Uterus (tissue), 4 donors: Measurements from ENCODE around the gene RPL36. TPM values are rescaled to one million over a fixed set of nuclear protein-coding genes. Genes with fewer than 3 reads are reported as not detected.

ENCODE experiments used
- DNase-seq, 2 donors: peaks; one replicate each; pipeline ENCODE4 v3.0.0-alpha.2; 2019 to 2020
- H3K27ac ChIP-seq, 2 donors: fragments of 200-600 bp; sonication (generic); 1 replicate in 1 of 2; 2 replicates in 1 of 2; pipeline ENCODE4 v1.5.1; 2016 to 2018
- H3K27me3 ChIP-seq, 2 donors: fragments of 200-600 bp; sonication (generic); one replicate each; pipeline ENCODE4 v1.5.1; 2018 to 2019; ENCODE audit warnings: control low read depth in 1 of 2
- H3K36me3 ChIP-seq, 2 donors: fragments of 200-600 bp; sonication (generic); one replicate each; pipeline ENCODE4 v1.5.1; 2019; ENCODE audit warnings: control low read depth in 1 of 2
- H3K4me1 ChIP-seq, 2 donors: fragments of 200-600 bp; sonication (generic); one replicate each; pipeline ENCODE4 v1.5.1; 2018 to 2019; ENCODE audit warnings: control low read depth in 1 of 2
- H3K4me3 ChIP-seq, 2 donors: fragments of 200-600 bp; sonication (generic); 1 replicate in 1 of 2; 2 replicates in 1 of 2; pipeline ENCODE4 v1.5.1; 2018 to 2019; ENCODE audit warnings: mild to moderate bottlenecking in 1 of 2
- H3K9me3 ChIP-seq, 2 donors: fragments of 200-600 bp; sonication (generic); one replicate each; pipeline ENCODE4 v1.5.1; 2019; ENCODE audit warnings: control low read depth in 1 of 2
- POLR2A ChIP-seq, 2 donors: fragments of 450-650 bp; IDR thresholded peaks; one replicate each; pipeline ENCODE4 v1.6.1; 2016; ENCODE audit warnings: antibody characterized with exemption in 2 of 2, mild to moderate bottlenecking in 1 of 2, moderate library complexity in 1 of 2
- intact Hi-C: fragments of 100-400 bp; cut with DNase I; formaldehyde crosslinking; loops from one replicate; pipeline ENCODE4 v1.15.1; 2023; ENCODE audit warnings: low total_unique reads
- total RNA-seq, 4 donors: library from RNA; depleted of rRNA in 3 of 4; stranded (reverse); fragments of >200 nt in 3 of 4; gene quantifications; one replicate each; pipeline versions ENCODE4 v1.1.0 to v1.2.4, GENCODE V29; 2014 to 2023
- TF ChIP-seq, protein P1 (sequence below), 4 experiments: fragments of 200-600 bp in 2 of 4; fragments of 450-650 bp in 2 of 4; sonication (generic) in 2 of 4; IDR thresholded peaks; one replicate each; pipeline ENCODE4 v1.5.1; 2016 to 2019; ENCODE audit warnings: antibody characterized with exemption in 4 of 4, mild to moderate bottlenecking in 2 of 4, moderate library complexity in 1 of 4
- donor health status: DM: yes; HTN: yes; CAD: no.

The RPL36 gene
- total RNA-seq, 4 donors from 2014 or later = 269 to 1,645 (median 565) TPM

DNA sequence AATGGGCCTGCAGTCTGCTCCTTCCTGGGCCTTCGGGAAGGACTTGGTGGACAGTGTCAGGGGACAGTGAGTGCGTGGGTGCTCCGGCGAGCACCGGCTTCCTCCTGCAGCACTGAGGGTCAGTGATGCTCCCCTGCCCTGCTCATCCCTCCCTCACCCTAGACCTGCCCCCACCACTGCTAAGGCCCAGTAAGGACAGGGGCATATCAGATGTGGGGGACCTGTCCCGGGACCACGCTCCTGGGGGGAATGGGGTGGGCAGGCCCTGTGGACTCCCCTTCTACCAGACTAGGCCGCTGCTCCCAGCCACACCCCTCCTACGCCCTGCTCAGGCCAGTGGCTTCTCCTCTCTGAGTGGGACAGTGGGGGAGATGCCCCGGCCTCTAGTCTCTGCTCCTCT is 13.0 kb upstream of the RPL36 start:
- Histone ChIP-seq H3K27me3 (no peaks in the 10 kb centered on the region), H3K4me3 (no peak overlapping the region), H3K36me3 (no peaks in the 10 kb centered on the region), H3K27ac (no peak overlapping the region), H3K9me3 (no peaks in the 10 kb centered on the region), H3K4me1 (peaks cover 0 to 3% of the 10 kb centered on the region in 2 donors)
- intact Hi-C loops = loop anchor here (10.0 kb wide), 1 partner anchor 52 kb away; the partner anchor contains the start of genes SAFB and SAFB2
- no peak for TF ChIP-seq POLR2A (IDR thresholded peaks at IDR 0.05)
- no peak for DNase-seq

GRCh38 chr19:5677580-5677979 is 12.5 kb upstream of the RPL36 start:
- Histone ChIP-seq H3K27ac (no peak overlapping the region), H3K4me1 (peaks cover 0 to 3% of the 10 kb centered on the region in 2 donors), H3K27me3 (no peaks in the 10 kb centered on the region), H3K9me3 (no peaks in the 10 kb centered on the region), H3K4me3 (no peak overlapping the region), H3K36me3 (no peaks in the 10 kb centered on the region)
- intact Hi-C loops = loop anchor here (10.0 kb wide), 1 partner anchor 53 kb away; the partner anchor contains the start of genes SAFB and SAFB2
- no peak for DNase-seq
- TF ChIP-seq, protein P1, sequence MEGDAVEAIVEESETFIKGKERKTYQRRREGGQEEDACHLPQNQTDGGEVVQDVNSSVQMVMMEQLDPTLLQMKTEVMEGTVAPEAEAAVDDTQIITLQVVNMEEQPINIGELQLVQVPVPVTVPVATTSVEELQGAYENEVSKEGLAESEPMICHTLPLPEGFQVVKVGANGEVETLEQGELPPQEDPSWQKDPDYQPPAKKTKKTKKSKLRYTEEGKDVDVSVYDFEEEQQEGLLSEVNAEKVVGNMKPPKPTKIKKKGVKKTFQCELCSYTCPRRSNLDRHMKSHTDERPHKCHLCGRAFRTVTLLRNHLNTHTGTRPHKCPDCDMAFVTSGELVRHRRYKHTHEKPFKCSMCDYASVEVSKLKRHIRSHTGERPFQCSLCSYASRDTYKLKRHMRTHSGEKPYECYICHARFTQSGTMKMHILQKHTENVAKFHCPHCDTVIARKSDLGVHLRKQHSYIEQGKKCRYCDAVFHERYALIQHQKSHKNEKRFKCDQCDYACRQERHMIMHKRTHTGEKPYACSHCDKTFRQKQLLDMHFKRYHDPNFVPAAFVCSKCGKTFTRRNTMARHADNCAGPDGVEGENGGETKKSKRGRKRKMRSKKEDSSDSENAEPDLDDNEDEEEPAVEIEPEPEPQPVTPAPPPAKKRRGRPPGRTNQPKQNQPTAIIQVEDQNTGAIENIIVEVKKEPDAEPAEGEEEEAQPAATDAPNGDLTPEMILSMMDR (IDR thresholded peaks at IDR 0.05) = no peak
- no peak for TF ChIP-seq POLR2A (IDR thresholded peaks at IDR 0.05)

GRCh38 chr19:5678071-5678718 is 11.9 kb upstream of the RPL36 start:
- H3K4me3 ChIP-seq = no peak overlapping the region

GRCh38 chr19:5679289-5680083 is 10.6 kb upstream of the RPL36 start:
- peak overlapping the region; percentile 59 to 91 for H3K4me3 ChIP-seq
- H3K4me1 ChIP-seq = peaks cover 0 to 3% of the 10 kb centered on the region in 2 donors
- H3K27ac ChIP-seq = peak overlapping the region; percentile 91 to 95
- intact Hi-C loops = loop anchor here (10.0 kb wide), 1 partner anchor 55 kb away; the partner anchor contains the start of genes SAFB and SAFB2
- no peak for TF ChIP-seq POLR2A (IDR thresholded peaks at IDR 0.05)
- TF ChIP-seq, protein P1 (IDR thresholded peaks at IDR 0.05) = no peak
- H3K36me3 ChIP-seq = no peaks in the 10 kb centered on the region
- H3K27me3 ChIP-seq = no peaks in the 10 kb centered on the region
- DNase-seq = no peak
- no peaks in the 10 kb centered on the region for H3K9me3 ChIP-seq

More at GRCh38 chr19:5678071-5678718, 11.9 kb upstream of the RPL36 start:
- TF ChIP-seq, protein P1 (IDR thresholded peaks at IDR 0.05) = no peak
- TF ChIP-seq POLR2A (IDR thresholded peaks at IDR 0.05) = no peak
- H3K9me3 ChIP-seq = no peaks in the 10 kb centered on the region
- no peak overlapping the region for H3K27ac ChIP-seq
- H3K4me1 ChIP-seq = peaks cover 0 to 3% of the 10 kb centered on the region in 2 donors
- intact Hi-C loops = loop anchor here (10.0 kb wide), 1 partner anchor 53 kb away; the partner anchor contains the start of genes SAFB and SAFB2
- no peaks in the 10 kb centered on the region for H3K36me3 ChIP-seq
- H3K27me3 ChIP-seq = no peaks in the 10 kb centered on the region
- DNase-seq = no peak

GRCh38 chr19:5680084-5680436 is 10.0 kb upstream of the RPL36 start:
- no peak for DNase-seq
- H3K9me3 ChIP-seq = no peaks in the 10 kb centered on the region
- no peaks in the 10 kb centered on the region for H3K27me3 ChIP-seq
- peaks cover 0 to 3% of the 10 kb centered on the region in 2 donors for H3K4me1 ChIP-seq
- intact Hi-C loops = no loop called here
- peak overlapping the region; percentile 91 to 95 for H3K27ac ChIP-seq
- TF ChIP-seq, protein P1 (IDR thresholded peaks at IDR 0.05) = no peak
- no peak for TF ChIP-seq POLR2A (IDR thresholded peaks at IDR 0.05)
- no peaks in the 10 kb centered on the region for H3K36me3 ChIP-seq
- peak overlapping the region; percentile 59 to 91 for H3K4me3 ChIP-seq
